Ishikawa (cell line): ENCODE measurements around the gene MYBPH.

ENCODE experiments used
- CEBPB ChIP-seq: IDR thresholded peaks from 2 replicates; pipeline ENCODE4 v1.6.1; 2012
- CREB1 ChIP-seq: IDR thresholded peaks from 2 replicates; pipeline ENCODE4 v1.6.1; 2012; ENCODE audit warnings: low read depth
- EGR1 ChIP-seq: IDR thresholded peaks from 2 replicates; pipeline ENCODE4 v1.6.1; 2012
- EP300 ChIP-seq: IDR thresholded peaks from 2 replicates; pipeline ENCODE4 v1.6.1; 2012; ENCODE audit warnings: borderline replicate concordance
- FOXM1 ChIP-seq: IDR thresholded peaks from 2 replicates; pipeline ENCODE4 v1.6.1; 2012; ENCODE audit warnings: low read depth, borderline replicate concordance
- NFIC ChIP-seq: IDR thresholded peaks from 2 replicates; pipeline ENCODE4 v1.6.1; 2012
- RAD21 ChIP-seq: IDR thresholded peaks from 2 replicates; pipeline ENCODE4 v1.6.1; 2012; ENCODE audit warnings: low read depth
- TAF1 ChIP-seq: IDR thresholded peaks from 2 replicates; pipeline ENCODE4 v1.6.1; 2012; ENCODE audit warnings: low read depth, mild to moderate bottlenecking
- TCF12 ChIP-seq: IDR thresholded peaks from 2 replicates; pipeline ENCODE4 v1.6.1; 2012; ENCODE audit warnings: low read depth
- TEAD4 ChIP-seq: IDR thresholded peaks from 2 replicates; pipeline ENCODE4 v1.6.1; 2012
- USF1 ChIP-seq: IDR thresholded peaks from 2 replicates; pipeline ENCODE4 v1.6.1; 2012
- YY1 ChIP-seq: IDR thresholded peaks from 2 replicates; pipeline ENCODE4 v1.6.1; 2012; ENCODE audit warnings: low read depth
- ZBTB7A ChIP-seq: IDR thresholded peaks from 2 replicates; pipeline ENCODE4 v1.6.1; 2012; ENCODE audit warnings: low read depth
- TF ChIP-seq, protein P1 (sequence below): IDR thresholded peaks from 2 replicates; pipeline ENCODE4 v1.6.1; 2012; ENCODE audit warnings: low read depth, mild to moderate bottlenecking
- TF ChIP-seq, protein P2 (sequence below): IDR thresholded peaks from 2 replicates; pipeline ENCODE4 v1.6.1; 2012

MYBPH gene

GRCh38 chr1:203190949-203191348 is 15.3 kb upstream of the MYBPH start:
- no peak for TF ChIP-seq EP300
- no peak for TF ChIP-seq CEBPB
- TF ChIP-seq CREB1 = no peak
- TF ChIP-seq TEAD4 = no peak
- TF ChIP-seq ZBTB7A = no peak
- no peak for TF ChIP-seq YY1
- TF ChIP-seq TAF1 = no peak
- no peak for TF ChIP-seq FOXM1
- TF ChIP-seq, protein P1, sequence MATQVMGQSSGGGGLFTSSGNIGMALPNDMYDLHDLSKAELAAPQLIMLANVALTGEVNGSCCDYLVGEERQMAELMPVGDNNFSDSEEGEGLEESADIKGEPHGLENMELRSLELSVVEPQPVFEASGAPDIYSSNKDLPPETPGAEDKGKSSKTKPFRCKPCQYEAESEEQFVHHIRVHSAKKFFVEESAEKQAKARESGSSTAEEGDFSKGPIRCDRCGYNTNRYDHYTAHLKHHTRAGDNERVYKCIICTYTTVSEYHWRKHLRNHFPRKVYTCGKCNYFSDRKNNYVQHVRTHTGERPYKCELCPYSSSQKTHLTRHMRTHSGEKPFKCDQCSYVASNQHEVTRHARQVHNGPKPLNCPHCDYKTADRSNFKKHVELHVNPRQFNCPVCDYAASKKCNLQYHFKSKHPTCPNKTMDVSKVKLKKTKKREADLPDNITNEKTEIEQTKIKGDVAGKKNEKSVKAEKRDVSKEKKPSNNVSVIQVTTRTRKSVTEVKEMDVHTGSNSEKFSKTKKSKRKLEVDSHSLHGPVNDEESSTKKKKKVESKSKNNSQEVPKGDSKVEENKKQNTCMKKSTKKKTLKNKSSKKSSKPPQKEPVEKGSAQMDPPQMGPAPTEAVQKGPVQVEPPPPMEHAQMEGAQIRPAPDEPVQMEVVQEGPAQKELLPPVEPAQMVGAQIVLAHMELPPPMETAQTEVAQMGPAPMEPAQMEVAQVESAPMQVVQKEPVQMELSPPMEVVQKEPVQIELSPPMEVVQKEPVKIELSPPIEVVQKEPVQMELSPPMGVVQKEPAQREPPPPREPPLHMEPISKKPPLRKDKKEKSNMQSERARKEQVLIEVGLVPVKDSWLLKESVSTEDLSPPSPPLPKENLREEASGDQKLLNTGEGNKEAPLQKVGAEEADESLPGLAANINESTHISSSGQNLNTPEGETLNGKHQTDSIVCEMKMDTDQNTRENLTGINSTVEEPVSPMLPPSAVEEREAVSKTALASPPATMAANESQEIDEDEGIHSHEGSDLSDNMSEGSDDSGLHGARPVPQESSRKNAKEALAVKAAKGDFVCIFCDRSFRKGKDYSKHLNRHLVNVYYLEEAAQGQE = no peak
- TF ChIP-seq EGR1 = no peak
- TF ChIP-seq, protein P2, sequence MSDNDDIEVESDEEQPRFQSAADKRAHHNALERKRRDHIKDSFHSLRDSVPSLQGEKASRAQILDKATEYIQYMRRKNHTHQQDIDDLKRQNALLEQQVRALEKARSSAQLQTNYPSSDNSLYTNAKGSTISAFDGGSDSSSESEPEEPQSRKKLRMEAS = no peak
- no peak for TF ChIP-seq TCF12
- no peak for TF ChIP-seq NFIC

GRCh38 chr1:203189951-203190352 is 14.3 kb upstream of the MYBPH start:
- TF ChIP-seq TEAD4 (no peak), YY1 (no peak), EP300 (no peak), TAF1 (no peak), CREB1 (no peak), USF1 (no peak), TCF12 (no peak), EGR1 (no peak), ZBTB7A (no peak), RAD21 (no peak)
- TF ChIP-seq, protein P1 = no peak
- TF ChIP-seq, protein P2 = no peak

DNA sequence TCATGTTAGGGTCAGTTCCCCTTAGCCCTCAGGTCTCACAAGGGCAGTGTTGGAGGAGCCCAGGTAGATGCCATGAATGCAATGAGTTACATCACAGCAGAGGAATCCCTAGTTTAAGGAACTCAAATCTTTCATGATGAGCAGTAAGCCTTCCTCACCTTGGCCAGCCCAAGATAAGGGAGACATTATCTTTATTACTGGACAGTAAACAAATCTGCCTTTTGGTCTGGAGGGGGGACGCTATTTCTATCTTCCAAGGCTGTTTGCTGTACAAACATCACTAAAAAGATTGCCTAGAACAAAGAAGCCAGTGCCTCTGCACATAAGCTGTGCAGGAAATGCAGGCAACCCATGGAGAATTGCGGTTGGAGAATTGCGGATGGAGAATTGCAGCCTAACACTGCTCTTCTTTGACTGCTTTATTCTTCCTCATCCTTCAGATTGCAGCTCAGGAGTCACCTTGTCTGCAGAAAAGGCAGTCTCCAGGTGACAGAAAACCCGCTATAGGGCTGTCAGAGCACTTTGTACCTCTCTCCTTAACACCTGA is 13.1 kb upstream of the MYBPH start:
- TF ChIP-seq USF1 (no peak), RAD21 (no peak), EGR1 (no peak)

- no peak for TF ChIP-seq TCF12
- TF ChIP-seq, protein P2 = no peak
- TF ChIP-seq FOXM1 = no peak
- TF ChIP-seq YY1 = no peak
- no peak for TF ChIP-seq EP300
- no peak for TF ChIP-seq CEBPB
- TF ChIP-seq TEAD4 = no peak
- TF ChIP-seq, protein P1 = no peak
- no peak for TF ChIP-seq CREB1
- TF ChIP-seq ZBTB7A = no peak
- TF ChIP-seq USF1 = no peak
- TF ChIP-seq RAD21 = no peak
- TF ChIP-seq EGR1 = no peak
These were observed 12.2 kb upstream of the MYBPH start for GRCh38 chr1:203187689-203188264.
